Measurements from ENCODE around the gene CHRNB2.

Gene CHRNB2

DNA sequence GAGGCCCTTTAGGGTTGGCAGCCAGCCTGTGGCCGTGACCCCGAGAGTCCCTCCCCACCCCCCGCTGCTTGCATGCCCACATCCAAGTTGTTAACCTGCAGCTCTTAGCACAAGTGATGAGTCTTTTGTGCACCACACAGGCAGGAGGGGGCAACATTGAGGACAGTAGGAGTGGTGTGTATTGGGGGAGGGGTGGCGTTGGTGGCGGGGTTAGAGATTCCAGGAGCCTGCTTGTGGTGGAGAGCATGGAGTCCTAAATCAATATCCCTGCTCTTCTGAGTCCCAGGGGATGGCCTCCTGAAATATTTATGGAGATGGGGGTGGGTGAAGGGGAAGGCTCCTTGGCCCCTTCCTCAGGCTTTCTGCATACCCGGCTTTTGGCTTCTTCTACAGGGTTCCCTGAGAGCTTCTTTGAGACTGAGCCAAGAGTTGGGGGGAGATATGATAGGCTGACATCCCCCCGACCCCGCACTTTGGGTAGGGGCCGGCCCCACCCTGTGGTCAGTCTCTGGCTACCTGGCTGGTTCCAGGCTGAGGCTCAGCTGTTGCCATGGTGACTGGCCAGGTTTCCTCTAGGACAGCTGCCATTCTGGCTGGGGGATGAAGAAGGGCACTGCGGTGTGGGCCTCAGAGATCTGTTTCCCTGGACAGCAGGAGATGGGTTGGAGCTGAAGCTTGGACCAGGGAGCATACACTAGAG lies 5.0 kb downstream of the CHRNB2 start:
- peaks cover 3 to 66% of the 10 kb centered on the region in 2 donors for H3K36me3 ChIP-seq (replicated peaks in 1 of 2; ENCODE audit: control insufficient read depth in 2 of 2, insufficient read depth in 2 of 2, low read length in 2 of 2)
- no peaks in the 10 kb centered on the region for H3K9me3 ChIP-seq (replicated peaks in 1 of 2; ENCODE audit: control insufficient read depth in 2 of 2, insufficient read depth in 1 of 2, low read depth in 1 of 2, low read length in 2 of 2)
- no peak overlapping the region for H2BK12ac ChIP-seq (ENCODE audit: low read length)
- H3K14ac ChIP-seq (ENCODE audit: low read length): no peak overlapping the region
- H3K18ac ChIP-seq (ENCODE audit: low read length): no peak overlapping the region
- no peak overlapping the region for H3K23ac ChIP-seq (ENCODE audit: low read depth, low read length, poor library complexity)
- no peaks in the 10 kb centered on the region for H3K79me1 ChIP-seq (ENCODE audit: low read depth, low read length)
- H3K4me3 ChIP-seq (ENCODE audit: low read length in 2 of 2): no peak overlapping the region
- H2AFZ ChIP-seq (ENCODE audit: low read length): no peak overlapping the region
- H4K91ac ChIP-seq (ENCODE audit: low read depth, low read length, poor library complexity): no peak overlapping the region
- no peak overlapping the region for H2BK5ac ChIP-seq (ENCODE audit: low read length)
- no peak overlapping the region for H3K4me2 ChIP-seq (ENCODE audit: insufficient read depth, low read length, poor library complexity, severe bottlenecking)
- H2BK15ac ChIP-seq (ENCODE audit: low read length): no peak overlapping the region
- no peak overlapping the region for H3K27ac ChIP-seq (replicated peaks; ENCODE audit: low read length)
- no peak overlapping the region for H4K8ac ChIP-seq (ENCODE audit: low read depth, low read length)
- no peak for DNase-seq (ENCODE audit: low spot score)
- H2AK5ac ChIP-seq (ENCODE audit: low read depth, low read length): no peak overlapping the region
- H2BK120ac ChIP-seq (ENCODE audit: low read depth, low read length): no peak overlapping the region
- H3K27me3 ChIP-seq (ENCODE audit: control insufficient read depth in 3 of 3, insufficient read depth in 3 of 3, low read depth in 1 of 3, low read length in 3 of 3): peaks cover 0 to 12% (median 0%) of the 10 kb centered on the region in 3 experiments
- H3K4me1 ChIP-seq (ENCODE audit: control insufficient read depth in 2 of 2, insufficient read depth in 1 of 2, low read depth in 1 of 2, low read length in 2 of 2): peaks cover 9 to 11% of the 10 kb centered on the region in 2 donors
- H3K4ac ChIP-seq (ENCODE audit: low read length): no peak overlapping the region
- WGBS, 2 donors (ENCODE audit: extremely low coverage in 2 of 2, insufficient read length in 2 of 2, insufficient replicate concordance in 1 of 2): no CpG with 5 or more reads among the region's 10 CpGs
- peak overlapping the region; percentile 10 for H3K9ac ChIP-seq (ENCODE audit: low read depth, low read length, poor library complexity)

DNA sequence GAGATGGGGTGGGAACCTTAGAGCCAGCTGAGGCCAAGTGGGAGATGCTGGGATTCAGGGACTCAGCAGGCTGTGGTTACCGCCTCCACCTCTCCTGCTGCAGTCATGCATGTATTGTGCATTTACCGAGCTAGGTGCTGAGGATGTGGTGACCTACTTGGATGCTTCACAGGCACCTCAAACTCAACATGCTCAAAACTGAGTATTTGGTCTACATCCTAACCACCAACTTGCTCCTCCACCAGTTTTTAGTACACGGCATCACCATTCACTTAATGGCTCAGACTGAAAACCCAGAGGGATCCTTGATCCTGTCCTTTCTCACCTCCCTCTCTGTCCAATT lies 5.6 kb downstream of the CHRNB2 start:
- no peak overlapping the region for H2BK12ac ChIP-seq (ENCODE audit: low read length)
- H3K4ac ChIP-seq (ENCODE audit: low read length): no peak overlapping the region
- H3K14ac ChIP-seq (ENCODE audit: low read length): no peak overlapping the region
- no peak overlapping the region for H2AFZ ChIP-seq (ENCODE audit: low read length)
- peaks cover 4 to 72% of the 10 kb centered on the region in 2 donors for H3K36me3 ChIP-seq (replicated peaks in 1 of 2; ENCODE audit: control insufficient read depth in 2 of 2, insufficient read depth in 2 of 2, low read length in 2 of 2)
- H2BK5ac ChIP-seq (ENCODE audit: low read length): no peak overlapping the region
- no peak for DNase-seq (ENCODE audit: low spot score)
- H4K8ac ChIP-seq (ENCODE audit: low read depth, low read length): no peak overlapping the region
- peak overlapping the region; percentile 10 for H3K9ac ChIP-seq (ENCODE audit: low read depth, low read length, poor library complexity)
- H3K4me2 ChIP-seq (ENCODE audit: insufficient read depth, low read length, poor library complexity, severe bottlenecking): no peak overlapping the region
- peaks cover 0 to 10% (median 0%) of the 10 kb centered on the region in 3 experiments for H3K27me3 ChIP-seq (ENCODE audit: control insufficient read depth in 3 of 3, insufficient read depth in 3 of 3, low read depth in 1 of 3, low read length in 3 of 3)
- no peak overlapping the region for H2AK5ac ChIP-seq (ENCODE audit: low read depth, low read length)
- no peak overlapping the region for H4K91ac ChIP-seq (ENCODE audit: low read depth, low read length, poor library complexity)
- H3K4me1 ChIP-seq (ENCODE audit: control insufficient read depth in 2 of 2, insufficient read depth in 1 of 2, low read depth in 1 of 2, low read length in 2 of 2): peaks cover 9% of the 10 kb centered on the region in 2 donors
- H3K23ac ChIP-seq (ENCODE audit: low read depth, low read length, poor library complexity): no peak overlapping the region
- H3K27ac ChIP-seq (replicated peaks; ENCODE audit: low read length): no peak overlapping the region
- WGBS, 2 donors (ENCODE audit: extremely low coverage in 2 of 2, insufficient read length in 2 of 2, insufficient replicate concordance in 1 of 2): no CpG with 5 or more reads among the region's 3 CpGs
- H3K18ac ChIP-seq (ENCODE audit: low read length): no peak overlapping the region
- H2BK120ac ChIP-seq (ENCODE audit: low read depth, low read length): no peak overlapping the region
- no peak overlapping the region for H3K4me3 ChIP-seq (ENCODE audit: low read length in 2 of 2)
- H2BK15ac ChIP-seq (ENCODE audit: low read length): no peak overlapping the region
- H3K9me3 ChIP-seq (replicated peaks in 1 of 2; ENCODE audit: control insufficient read depth in 2 of 2, insufficient read depth in 1 of 2, low read depth in 1 of 2, low read length in 2 of 2): no peaks in the 10 kb centered on the region
- no peaks in the 10 kb centered on the region for H3K79me1 ChIP-seq (ENCODE audit: low read depth, low read length)

DNA sequence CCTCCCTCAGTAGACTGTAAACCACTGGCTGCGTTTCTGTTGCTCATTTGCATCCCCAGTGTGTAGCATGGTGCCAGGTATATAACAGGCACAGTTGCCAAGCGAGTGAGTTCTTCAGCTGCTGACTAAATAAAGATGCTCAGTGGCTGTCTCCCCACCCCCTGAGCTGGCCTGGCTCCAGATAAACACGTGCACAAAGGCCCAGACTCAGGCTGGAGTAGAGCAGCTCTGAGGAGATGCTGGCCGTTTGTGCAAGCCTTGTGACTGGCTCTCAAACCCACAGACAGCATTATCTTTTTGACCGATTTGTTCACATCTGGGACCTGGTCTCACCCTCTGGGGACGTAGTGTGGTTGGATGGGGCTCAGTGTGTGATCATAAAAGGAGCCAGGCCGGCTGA lies 7.1 kb downstream of the CHRNB2 start:
- Histone ChIP-seq H3K27ac (replicated peaks; ENCODE audit: low read length) (no peak overlapping the region), H2AK5ac (ENCODE audit: low read depth, low read length) (no peak overlapping the region), H3K4me3 (ENCODE audit: low read length in 2 of 2) (no peak overlapping the region), H3K79me1 (ENCODE audit: low read depth, low read length) (no peaks in the 10 kb centered on the region), H3K27me3 (ENCODE audit: control insufficient read depth in 3 of 3, insufficient read depth in 3 of 3, low read depth in 1 of 3, low read length in 3 of 3) (no peaks in the 10 kb centered on the region), H3K14ac (ENCODE audit: low read length) (no peak overlapping the region), H3K18ac (ENCODE audit: low read length) (no peak overlapping the region), H3K9ac (ENCODE audit: low read depth, low read length, poor library complexity) (no peak overlapping the region), H3K9me3 (replicated peaks in 1 of 2; ENCODE audit: control insufficient read depth in 2 of 2, insufficient read depth in 1 of 2, low read depth in 1 of 2, low read length in 2 of 2) (no peaks in the 10 kb centered on the region), H2AFZ (ENCODE audit: low read length) (no peak overlapping the region), H2BK5ac (ENCODE audit: low read length) (no peak overlapping the region), H3K4me2 (ENCODE audit: insufficient read depth, low read length, poor library complexity, severe bottlenecking) (no peak overlapping the region), H3K36me3 (replicated peaks in 1 of 2; ENCODE audit: control insufficient read depth in 2 of 2, insufficient read depth in 2 of 2, low read length in 2 of 2) (peaks cover 18 to 85% of the 10 kb centered on the region in 2 donors), H2BK120ac (ENCODE audit: low read depth, low read length) (no peak overlapping the region), H3K4me1 (ENCODE audit: control insufficient read depth in 2 of 2, insufficient read depth in 1 of 2, low read depth in 1 of 2, low read length in 2 of 2) (peaks cover 0 to 5% of the 10 kb centered on the region in 2 donors), H2BK12ac (ENCODE audit: low read length) (no peak overlapping the region), H3K23ac (ENCODE audit: low read depth, low read length, poor library complexity) (no peak overlapping the region), H3K4ac (ENCODE audit: low read length) (no peak overlapping the region), H2BK15ac (ENCODE audit: low read length) (no peak overlapping the region), H4K91ac (ENCODE audit: low read depth, low read length, poor library complexity) (no peak overlapping the region), H4K8ac (ENCODE audit: low read depth, low read length) (no peak overlapping the region)
- DNase-seq (ENCODE audit: low spot score): no peak
- WGBS, 2 donors (ENCODE audit: extremely low coverage in 2 of 2, insufficient read length in 2 of 2, insufficient replicate concordance in 1 of 2): no CpG with 5 or more reads among the region's 7 CpGs

GRCh38 chr1:154575147-154575927 lies 7.8 kb downstream of the CHRNB2 start:
- Histone ChIP-seq H3K18ac (ENCODE audit: low read length) (no peak overlapping the region), H3K4me2 (ENCODE audit: insufficient read depth, low read length, poor library complexity, severe bottlenecking) (no peak overlapping the region), H3K79me1 (ENCODE audit: low read depth, low read length) (no peaks in the 10 kb centered on the region), H2BK5ac (ENCODE audit: low read length) (no peak overlapping the region), H3K4me1 (ENCODE audit: control insufficient read depth in 2 of 2, insufficient read depth in 1 of 2, low read depth in 1 of 2, low read length in 2 of 2) (peaks cover 0 to 5% of the 10 kb centered on the region in 2 donors), H3K27ac (replicated peaks; ENCODE audit: low read length) (no peak overlapping the region), H3K14ac (ENCODE audit: low read length) (no peak overlapping the region), H2BK15ac (ENCODE audit: low read length) (no peak overlapping the region), H3K4me3 (ENCODE audit: low read length in 2 of 2) (no peak overlapping the region), H4K8ac (ENCODE audit: low read depth, low read length) (no peak overlapping the region), H2AK5ac (ENCODE audit: low read depth, low read length) (no peak overlapping the region), H3K27me3 (ENCODE audit: control insufficient read depth in 3 of 3, insufficient read depth in 3 of 3, low read depth in 1 of 3, low read length in 3 of 3) (no peaks in the 10 kb centered on the region), H3K23ac (ENCODE audit: low read depth, low read length, poor library complexity) (no peak overlapping the region), H2AFZ (ENCODE audit: low read length) (no peak overlapping the region), H3K4ac (ENCODE audit: low read length) (no peak overlapping the region), H2BK12ac (ENCODE audit: low read length) (no peak overlapping the region), H4K91ac (ENCODE audit: low read depth, low read length, poor library complexity) (no peak overlapping the region), H2BK120ac (ENCODE audit: low read depth, low read length) (no peak overlapping the region), H3K36me3 (replicated peaks in 1 of 2; ENCODE audit: control insufficient read depth in 2 of 2, insufficient read depth in 2 of 2, low read length in 2 of 2) (peaks cover 18 to 86% of the 10 kb centered on the region in 2 donors), H3K9me3 (replicated peaks in 1 of 2; ENCODE audit: control insufficient read depth in 2 of 2, insufficient read depth in 1 of 2, low read depth in 1 of 2, low read length in 2 of 2) (no peaks in the 10 kb centered on the region), H3K9ac (ENCODE audit: low read depth, low read length, poor library complexity) (no peak overlapping the region)
- no CpG with 5 or more reads among the region's 10 CpGs for WGBS, 2 donors (ENCODE audit: extremely low coverage in 2 of 2, insufficient read length in 2 of 2, insufficient replicate concordance in 1 of 2)
- DNase-seq (ENCODE audit: low spot score): no peak

Data from neuronal stem cell (in vitro differentiated cells).